ENCODE measurements around the gene MATN4.

Gene MATN4

GRCh38 chr20:45290677-45291355 is 17.3 kb downstream of the MATN4 start:
- peak in 1 of 2 donors; percentile 34 for DNase-seq (ENCODE audit: low read depth in 2 of 2)

- no peak for DNase-seq (ENCODE audit: low read depth in 2 of 2)
Measured at GRCh38 chr20:45289942-45290676, 18.0 kb downstream of the MATN4 start.

- DNase-seq (ENCODE audit: low read depth in 2 of 2) = no peak
Measured at GRCh38 chr20:45288860-45289259, 19.2 kb downstream of the MATN4 start.

- DNase-seq (ENCODE audit: low read depth in 2 of 2) = no peak
Measured at GRCh38 chr20:45288376-45288775, 19.7 kb downstream of the MATN4 start.

- no peak for DNase-seq (ENCODE audit: low read depth in 2 of 2)
Measured at GRCh38 chr20:45283551-45284057, 24.5 kb downstream of the MATN4 start.

- DNase-seq (ENCODE audit: low read depth in 2 of 2) = no peak
Measured at GRCh38 chr20:45282700-45283550, 25.2 kb downstream of the MATN4 start.

GRCh38 chr20:45279992-45280391 is 28.1 kb downstream of the MATN4 start:
- no peak for DNase-seq (ENCODE audit: low read depth in 2 of 2)

- DNase-seq (ENCODE audit: low read depth in 2 of 2) = no peak
Measured at GRCh38 chr20:45275338-45275737, 32.8 kb downstream of the MATN4 start.

- DNase-seq (ENCODE audit: low read depth in 2 of 2) = no peak
Measured at GRCh38 chr20:45269754-45270270, 38.3 kb downstream of the MATN4 start.

- DNase-seq (ENCODE audit: low read depth in 2 of 2) = no peak
Measured at GRCh38 chr20:45269056-45269455, 39.0 kb downstream of the MATN4 start.

- no peak for DNase-seq (ENCODE audit: low read depth in 2 of 2)
Measured at GRCh38 chr20:45268531-45268930, 39.6 kb downstream of the MATN4 start.

- no peak for DNase-seq (ENCODE audit: low read depth in 2 of 2)
Measured at GRCh38 chr20:45266977-45267376, 41.1 kb downstream of the MATN4 start.

GRCh38 chr20:45263556-45264266 is 44.4 kb downstream of the MATN4 start:
- DNase-seq (ENCODE audit: low read depth in 2 of 2) = no peak

- no peak for DNase-seq (ENCODE audit: low read depth in 2 of 2)
Measured at GRCh38 chr20:45258664-45259063, 49.4 kb downstream of the MATN4 start.

- no peak for DNase-seq (ENCODE audit: low read depth in 2 of 2)
Measured at GRCh38 chr20:45258259-45258658, 49.8 kb downstream of the MATN4 start.

GRCh38 chr20:45257711-45258110 is 50.4 kb downstream of the MATN4 start:
- DNase-seq (ENCODE audit: low read depth in 2 of 2) = no peak

GRCh38 chr20:45257161-45257560 is 50.9 kb downstream of the MATN4 start:
- DNase-seq (ENCODE audit: low read depth in 2 of 2) = no peak

- DNase-seq (ENCODE audit: low read depth in 2 of 2) = no peak
Measured at GRCh38 chr20:45254383-45255262, 53.5 kb downstream of the MATN4 start, which contains the start of gene SLPI. Gene SLPI, minus strand, starts transcription at chr20:45254564. Its CDS starts 21 bp downstream, at chr20:45254543.

- no peak for DNase-seq (ENCODE audit: low read depth in 2 of 2)
Measured at GRCh38 chr20:45253261-45253660, 54.8 kb downstream of the MATN4 start.

GRCh38 chr20:45251884-45252560 is 56.1 kb downstream of the MATN4 start:
- DNase-seq (ENCODE audit: low read depth in 2 of 2) = no peak
